H9 (cell line): ENCODE results near the gene HILPDA. TPM values are rescaled to one million over a fixed set of nuclear protein-coding genes. Genes with fewer than 3 reads are reported as not detected.
"Not testable (repeated sequence)": the region's sequence is repeated elsewhere in the genome, so short reads cannot be mapped to it uniquely, and the experiment has no call there.

ENCODE experiments used
- DNase-seq: peaks from one replicate; pipeline ENCODE4 v3.0.0-alpha.2; 2017
- H2AFZ ChIP-seq: one replicate; pipeline ENCODE4 v1.6.1; 2013; ENCODE audit warnings: mild to moderate bottlenecking, low read length, control low read depth, moderate library complexity
- H2AK5ac ChIP-seq: 2 replicates; pipeline ENCODE4 v1.6.1; 2013; ENCODE audit warnings: low read length, control low read depth, mixed read lengths; ENCODE audit not compliant: insufficient read length
- H2BK120ac ChIP-seq: one replicate; pipeline ENCODE4 v1.6.1; 2013; ENCODE audit warnings: low read depth, mild to moderate bottlenecking, low read length, control low read depth, inconsistent platforms; ENCODE audit not compliant: poor library complexity, severe bottlenecking
- H2BK12ac ChIP-seq: 2 replicates; pipeline ENCODE4 v1.6.1; 2013; ENCODE audit warnings: low read length, control low read depth, mixed read lengths, low read depth; ENCODE audit not compliant: insufficient read length
- H2BK15ac ChIP-seq: 2 replicates; pipeline ENCODE4 v1.6.1; 2013; ENCODE audit warnings: low read depth, low read length, control low read depth
- H2BK20ac ChIP-seq: one replicate; pipeline ENCODE4 v1.6.1; 2013; ENCODE audit warnings: low read depth, mild to moderate bottlenecking, low read length, control low read depth, inconsistent platforms; ENCODE audit not compliant: poor library complexity, severe bottlenecking
- H2BK5ac ChIP-seq: 2 replicates; pipeline ENCODE4 v1.6.1; 2013; ENCODE audit warnings: low read length, control low read depth, mixed read lengths; ENCODE audit not compliant: insufficient read length
- H3K14ac ChIP-seq: 2 replicates; pipeline ENCODE4 v1.6.1; 2013; ENCODE audit warnings: low read length, control low read depth; ENCODE audit not compliant: insufficient read depth
- H3K18ac ChIP-seq: 2 replicates; pipeline ENCODE4 v1.6.1; 2013; ENCODE audit warnings: low read depth, mild to moderate bottlenecking, mixed read lengths, low read length, control low read depth; ENCODE audit not compliant: insufficient read length
- H3K23ac ChIP-seq: 2 replicates; pipeline ENCODE4 v1.6.1; 2013; ENCODE audit warnings: low read length, control low read depth, mixed read lengths, low read depth; ENCODE audit not compliant: insufficient read length
- H3K23me2 ChIP-seq: 2 replicates; pipeline ENCODE4 v1.6.1; 2013; ENCODE audit warnings: low read depth, mild to moderate bottlenecking, mixed read lengths, low read length, control low read depth; ENCODE audit not compliant: insufficient read length, poor library complexity, severe bottlenecking
- H3K27ac ChIP-seq: 2 replicates; pipeline ENCODE4 v1.5.1; 2013; ENCODE audit warnings: low read length, control low read depth, mixed read lengths, low read depth; ENCODE audit not compliant: insufficient read length
- H3K27me3 ChIP-seq: 2 replicates; pipeline ENCODE4 v1.6.1; 2013; ENCODE audit warnings: low read length, control low read depth, inconsistent platforms; ENCODE audit not compliant: insufficient read depth
- H3K4ac ChIP-seq: 2 replicates; pipeline ENCODE4 v1.6.1; 2013; ENCODE audit warnings: low read depth, mild to moderate bottlenecking, control low read depth, inconsistent platforms, low read length, moderate library complexity
- H3K4me1 ChIP-seq: 2 replicates; pipeline ENCODE4 v1.6.1; 2013; ENCODE audit warnings: low read length, control low read depth, inconsistent platforms; ENCODE audit not compliant: insufficient read depth
- H3K4me2 ChIP-seq: 2 replicates; pipeline ENCODE4 v1.6.1; 2013; ENCODE audit warnings: low read length, control low read depth, mixed read lengths; ENCODE audit not compliant: insufficient read length, insufficient read depth
- H3K56ac ChIP-seq: 2 replicates; pipeline ENCODE4 v1.6.1; 2013; ENCODE audit warnings: low read depth, mild to moderate bottlenecking, mixed read lengths, low read length, control low read depth; ENCODE audit not compliant: insufficient read length
- H3K79me1 ChIP-seq: 2 replicates; pipeline ENCODE4 v1.6.1; 2013; ENCODE audit warnings: low read depth, mild to moderate bottlenecking, moderate library complexity, low read length, control low read depth, inconsistent platforms; ENCODE audit not compliant: insufficient read depth, poor library complexity, severe bottlenecking
- H3K79me2 ChIP-seq: 2 replicates; pipeline ENCODE4 v1.6.1; 2013; ENCODE audit warnings: low read length, control low read depth, inconsistent platforms; ENCODE audit not compliant: insufficient read depth
- H3K9ac ChIP-seq: 2 replicates; pipeline ENCODE4 v1.6.1; 2013; ENCODE audit warnings: low read length, control low read depth, mixed read lengths; ENCODE audit not compliant: insufficient read length; ENCODE audit errors: extremely low read depth
- H3K9me3 ChIP-seq: one replicate; pipeline ENCODE4 v1.6.1; 2013; ENCODE audit warnings: low read depth, low read length, inconsistent platforms; ENCODE audit not compliant: control insufficient read depth
- H3T11ph ChIP-seq: one replicate; pipeline ENCODE4 v1.6.1; 2013; ENCODE audit warnings: mild to moderate bottlenecking, low read length, control low read depth, inconsistent platforms
- H4K20me1 ChIP-seq: one replicate; pipeline ENCODE4 v1.6.1; 2013; ENCODE audit not compliant: control insufficient read depth, insufficient read length, insufficient read depth
- H4K5ac ChIP-seq: 2 replicates; pipeline ENCODE4 v1.6.1; 2013; ENCODE audit warnings: low read depth, mild to moderate bottlenecking, mixed read lengths, low read length, control low read depth; ENCODE audit not compliant: insufficient read length
- H4K8ac ChIP-seq: replicated peaks from 2 replicates; pipeline ENCODE4 v1.6.1; 2013; ENCODE audit warnings: low read length, control low read depth, mixed read lengths, low read depth; ENCODE audit not compliant: insufficient read length
- H4K91ac ChIP-seq: 2 replicates; pipeline ENCODE4 v1.6.1; 2013; ENCODE audit warnings: low read depth, mild to moderate bottlenecking, moderate library complexity, mixed read lengths, low read length, control low read depth; ENCODE audit not compliant: insufficient read length
- H3K27ac Mint-ChIP-seq, 3 experiments: 2 replicates in 2 of 3; 3 replicates in 1 of 3; pipeline ENCODE4 v1.8.0; 2020 to 2021; ENCODE audit warnings: mixed read lengths in 3 of 3, mild to moderate bottlenecking in 1 of 3, moderate library complexity in 1 of 3
- H3K27me3 Mint-ChIP-seq: 2 replicates; pipeline ENCODE4 v1.8.0; 2021; ENCODE audit warnings: low read depth, mild to moderate bottlenecking, moderate library complexity, mixed read lengths
- H3K36me3 Mint-ChIP-seq, 3 experiments: 2 replicates in 2 of 3; 3 replicates in 1 of 3; pipeline ENCODE4 v1.8.0; 2020 to 2021; ENCODE audit warnings: low read depth in 3 of 3, mixed read lengths in 3 of 3; ENCODE audit not compliant: insufficient read depth in 1 of 3
- H3K4me1 Mint-ChIP-seq, 2 experiments: 2 replicates each; pipeline ENCODE4 v1.8.0; 2020; ENCODE audit warnings: mixed read lengths in 2 of 2
- H3K4me3 Mint-ChIP-seq, 2 experiments: 2 replicates in 1 of 2; 3 replicates in 1 of 2; pipeline ENCODE4 v1.8.0; 2020 to 2021; ENCODE audit warnings: mild to moderate bottlenecking in 2 of 2, mixed read lengths in 2 of 2, moderate library complexity in 1 of 2
- H3K9me3 Mint-ChIP-seq, 2 experiments: 2 replicates in 1 of 2; 3 replicates in 1 of 2; pipeline ENCODE4 v1.8.0; 2020; ENCODE audit warnings: mild to moderate bottlenecking in 2 of 2, mixed read lengths in 2 of 2, moderate library complexity in 1 of 2
- WGBS: extraction: QIAGEN DNeasy Blood & Tissue Kit; methylation state at CpG from one replicate; pipeline ENCODE4 v1.1.7; 2013; ENCODE audit warnings: missing lambda C conversion rate, low lambda C conversion rate, mixed read lengths; ENCODE audit not compliant: insufficient read length; ENCODE audit errors: extremely low coverage; 5-methylcytosine and 5-hydroxymethylcytosine counted together
- total RNA-seq: library from RNA; stranded (reverse); gene quantifications from 2 replicates; pipeline ENCODE4 v1.2.1, GENCODE V29; 2021
- TF ChIP-seq, protein P1 (sequence below): fragments of 200-600 bp; sonication (generic); conservative IDR thresholded peaks from 3 replicates; pipeline ENCODE4 v1.8.0; 2021; ENCODE audit warnings: antibody characterized with exemption, mild to moderate bottlenecking

HILPDA gene
- total RNA-seq, 1 experiment from 2014 or later: 23.3 TPM

DNA sequence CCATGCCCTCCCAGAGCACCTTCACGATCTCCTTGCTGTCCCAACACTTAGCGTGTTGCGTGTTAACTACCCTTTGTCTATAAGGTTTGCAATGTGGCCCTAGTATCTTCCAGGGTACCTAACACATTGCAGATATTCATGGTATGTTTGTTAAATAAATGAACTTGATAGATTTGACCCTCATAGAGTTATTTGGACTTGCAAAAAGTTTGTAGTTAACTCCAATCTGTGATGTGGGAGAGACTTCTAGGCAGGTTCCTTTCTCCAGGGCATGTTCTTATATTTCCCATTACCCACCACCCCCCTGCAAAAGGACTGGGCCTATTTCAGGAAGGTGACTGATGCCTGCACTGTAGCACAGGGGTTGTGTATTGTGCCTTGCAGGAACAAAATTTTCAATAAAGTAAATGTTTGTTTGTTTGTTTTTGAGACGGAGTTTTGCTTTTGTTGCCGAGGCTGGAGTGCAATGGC lies 612 bp downstream of the HILPDA start:
- Mint-ChIP-seq H3K4me3 (peak overlapping the region; percentile 96 to 99), H3K27ac (peak overlapping the region; percentile 77 to 99 (median 99); a peak in 6 of 7 replicates), H3K27me3 (peaks cover 8% of the 10 kb centered on the region), H3K36me3 (peaks cover 13 to 24% (median 20%) of the 10 kb centered on the region in 3 experiments), H3K4me1 (peaks cover 49 to 68% of the 10 kb centered on the region in 2 experiments), H3K9me3 (no peaks in the 10 kb centered on the region)
- TF ChIP-seq, protein P1, sequence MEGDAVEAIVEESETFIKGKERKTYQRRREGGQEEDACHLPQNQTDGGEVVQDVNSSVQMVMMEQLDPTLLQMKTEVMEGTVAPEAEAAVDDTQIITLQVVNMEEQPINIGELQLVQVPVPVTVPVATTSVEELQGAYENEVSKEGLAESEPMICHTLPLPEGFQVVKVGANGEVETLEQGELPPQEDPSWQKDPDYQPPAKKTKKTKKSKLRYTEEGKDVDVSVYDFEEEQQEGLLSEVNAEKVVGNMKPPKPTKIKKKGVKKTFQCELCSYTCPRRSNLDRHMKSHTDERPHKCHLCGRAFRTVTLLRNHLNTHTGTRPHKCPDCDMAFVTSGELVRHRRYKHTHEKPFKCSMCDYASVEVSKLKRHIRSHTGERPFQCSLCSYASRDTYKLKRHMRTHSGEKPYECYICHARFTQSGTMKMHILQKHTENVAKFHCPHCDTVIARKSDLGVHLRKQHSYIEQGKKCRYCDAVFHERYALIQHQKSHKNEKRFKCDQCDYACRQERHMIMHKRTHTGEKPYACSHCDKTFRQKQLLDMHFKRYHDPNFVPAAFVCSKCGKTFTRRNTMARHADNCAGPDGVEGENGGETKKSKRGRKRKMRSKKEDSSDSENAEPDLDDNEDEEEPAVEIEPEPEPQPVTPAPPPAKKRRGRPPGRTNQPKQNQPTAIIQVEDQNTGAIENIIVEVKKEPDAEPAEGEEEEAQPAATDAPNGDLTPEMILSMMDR: no peak
- Histone ChIP-seq H3K4ac (peak overlapping the region; percentile 2; the same call in 1 of the 2 replicates), H2BK120ac (no peak overlapping the region), H3K9ac (peak overlapping the region; percentile 91), H3K23me2 (peaks cover 6% of the 10 kb centered on the region), H3K9me3 (no peaks in the 10 kb centered on the region), H2BK12ac (no peak overlapping the region), H2BK15ac (no peak overlapping the region), H3K79me1 (no peaks in the 10 kb centered on the region), H3K56ac (no peak overlapping the region), H3K27me3 (no peaks in the 10 kb centered on the region), H2AFZ (no peak overlapping the region), H2AK5ac (no peak overlapping the region), H4K5ac (peak overlapping the region; percentile 48), H3K23ac (no peak overlapping the region), H3K79me2 (peaks cover 9% of the 10 kb centered on the region; the same call in 1 of the 2 replicates), H2BK20ac (no peak overlapping the region), H3K27ac (no peak overlapping the region), H2BK5ac (no peak overlapping the region), H3T11ph (no peak overlapping the region), H4K20me1 (no peaks in the 10 kb centered on the region), H3K18ac (peak overlapping the region; percentile 74), H3K14ac (peak overlapping the region; percentile 90), H4K8ac (peak overlapping the region; percentile 30), H3K4me2 (peak overlapping the region; percentile 78), H3K4me1 (no peaks in the 10 kb centered on the region), H4K91ac (no peak overlapping the region)
- DNase-seq: no peak
- WGBS: no CpG with 5 or more reads among the region's 5 CpGs

DNA sequence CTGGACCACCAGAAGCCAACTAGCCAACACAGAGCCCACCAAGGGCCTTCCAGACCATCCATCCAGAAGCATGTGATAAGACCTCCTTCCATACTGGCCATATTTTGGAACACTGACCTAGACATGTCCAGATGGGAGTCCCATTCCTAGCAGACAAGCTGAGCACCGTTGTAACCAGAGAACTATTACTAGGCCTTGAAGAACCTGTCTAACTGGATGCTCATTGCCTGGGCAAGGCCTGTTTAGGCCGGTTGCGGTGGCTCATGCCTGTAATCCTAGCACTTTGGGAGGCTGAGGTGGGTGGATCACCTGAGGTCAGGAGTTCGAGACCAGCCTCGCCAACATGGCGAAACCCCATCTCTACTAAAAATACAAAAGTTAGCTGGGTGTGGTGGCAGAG lies 1.7 kb downstream of the HILPDA start:
- H3K23me2 ChIP-seq, H4K20me1 ChIP-seq, H3K4me1 ChIP-seq, H3K14ac ChIP-seq, H3K18ac ChIP-seq, H3K27me3 Mint-ChIP-seq, H3K9me3 Mint-ChIP-seq, H4K5ac ChIP-seq, H2AFZ ChIP-seq, H2BK20ac ChIP-seq, H3K79me1 ChIP-seq, H3K9me3 ChIP-seq, H3K4ac ChIP-seq, H3K79me2 ChIP-seq, H2BK12ac ChIP-seq, H2BK120ac ChIP-seq, H3K9ac ChIP-seq, H2AK5ac ChIP-seq, H3T11ph ChIP-seq, H3K23ac ChIP-seq, H3K27ac Mint-ChIP-seq, DNase-seq, H4K91ac ChIP-seq, H2BK15ac ChIP-seq, H3K27ac ChIP-seq, H4K8ac ChIP-seq, H3K56ac ChIP-seq, H3K27me3 ChIP-seq, H2BK5ac ChIP-seq: not testable (repeated sequence)
- H3K4me2 ChIP-seq: peak overlapping the region; percentile 78
- no CpG with 5 or more reads among the region's 6 CpGs for WGBS
- Mint-ChIP-seq H3K4me3 (peak overlapping the region; percentile 96 to 99), H3K36me3 (peaks cover 14 to 33% (median 21%) of the 10 kb centered on the region in 3 experiments), H3K4me1 (peaks cover 44 to 58% of the 10 kb centered on the region in 2 experiments)
